Measurements from ENCODE around the gene RASA3. TPM values are rescaled to one million over a fixed set of nuclear protein-coding genes. Genes with fewer than 3 reads are reported as not detected.

Gene RASA3
- total and polyA plus RNA-seq, 2 donors (not counting 3 experiments of a cell fraction or from before 2014, with no cell fraction given): 26.5 to 53.8 TPM

GRCh38 chr13:113934576-113934975 lies 197.8 kb downstream of the RASA3 start:
- Histone ChIP-seq H3K9me3 (replicated peaks; ENCODE audit: control insufficient read depth, insufficient read depth, low read length) (no peaks in the 10 kb centered on the region), H3K27ac (ENCODE audit: insufficient read depth, low read depth, low read length) (no peak overlapping the region), H3K79me2 (ENCODE audit: control insufficient read depth, insufficient read depth, low read length) (no peaks in the 10 kb centered on the region), H3K36me3 (ENCODE audit: control insufficient read depth in 2 of 2, extremely low read depth in 1 of 2, insufficient read depth in 2 of 2, low read length in 2 of 2) (no peaks in the 10 kb centered on the region), H3K4me2 (ENCODE audit: insufficient read depth, low read length) (no peak overlapping the region), H3K9ac (replicated peaks; ENCODE audit: extremely low read depth, insufficient read depth, low read length) (no peak overlapping the region), H3K4me3 (replicated peaks in 1 of 3; ENCODE audit: insufficient read depth in 1 of 3, low read depth in 1 of 3, low read length in 3 of 3) (no peak overlapping the region), H4K20me1 (replicated peaks; ENCODE audit: control insufficient read depth, extremely low read depth, insufficient read depth, low read length) (no peaks in the 10 kb centered on the region), H3K9me1 (replicated peaks; ENCODE audit: control insufficient read depth, extremely low read depth, insufficient read depth, low read length) (no peaks in the 10 kb centered on the region), H3K27me3 (ENCODE audit: control insufficient read depth in 2 of 2, insufficient read depth in 2 of 2, low read length in 2 of 2) (peaks cover 3 to 5% of the 10 kb centered on the region in 2 experiments), H3K4me1 (ENCODE audit: control insufficient read depth, extremely low read depth, insufficient read depth, low read length) (no peaks in the 10 kb centered on the region), H2AFZ (ENCODE audit: low read depth, low read length) (no peak overlapping the region)
- ChIA-PET POLR2A (no interaction called here), CTCF (no interaction called here)
- dilution Hi-C loops (cut with MboI; ENCODE audit: extremely low pct_ligation_motif_present, low sequenced_read_pairs): no loop called here
- DNase-seq (ENCODE audit: low read depth, low spot score) (no peak), FAIRE-seq (no peak)
- intact Hi-C loops (cut with micrococcal nuclease): no loop called here
- TF ChIP-seq GATA2 (IDR thresholded peaks at IDR 0.05; ENCODE audit: insufficient read depth, insufficient read length, low read depth, low read length): no peak
- no peak for TF ChIP-seq POLR2AphosphoS5 (IDR thresholded peaks at IDR 0.05; ENCODE audit: insufficient read depth, low read depth, low read length)
- TF ChIP-seq EZH2 (IDR thresholded peaks at IDR 0.05; ENCODE audit: borderline replicate concordance, low read depth, low read length, severe bottlenecking): no peak
- TF ChIP-seq JUN (IDR thresholded peaks at IDR 0.05; ENCODE audit: borderline replicate concordance, insufficient read depth, insufficient read length, low read depth): no peak
- TF ChIP-seq, protein P1, sequence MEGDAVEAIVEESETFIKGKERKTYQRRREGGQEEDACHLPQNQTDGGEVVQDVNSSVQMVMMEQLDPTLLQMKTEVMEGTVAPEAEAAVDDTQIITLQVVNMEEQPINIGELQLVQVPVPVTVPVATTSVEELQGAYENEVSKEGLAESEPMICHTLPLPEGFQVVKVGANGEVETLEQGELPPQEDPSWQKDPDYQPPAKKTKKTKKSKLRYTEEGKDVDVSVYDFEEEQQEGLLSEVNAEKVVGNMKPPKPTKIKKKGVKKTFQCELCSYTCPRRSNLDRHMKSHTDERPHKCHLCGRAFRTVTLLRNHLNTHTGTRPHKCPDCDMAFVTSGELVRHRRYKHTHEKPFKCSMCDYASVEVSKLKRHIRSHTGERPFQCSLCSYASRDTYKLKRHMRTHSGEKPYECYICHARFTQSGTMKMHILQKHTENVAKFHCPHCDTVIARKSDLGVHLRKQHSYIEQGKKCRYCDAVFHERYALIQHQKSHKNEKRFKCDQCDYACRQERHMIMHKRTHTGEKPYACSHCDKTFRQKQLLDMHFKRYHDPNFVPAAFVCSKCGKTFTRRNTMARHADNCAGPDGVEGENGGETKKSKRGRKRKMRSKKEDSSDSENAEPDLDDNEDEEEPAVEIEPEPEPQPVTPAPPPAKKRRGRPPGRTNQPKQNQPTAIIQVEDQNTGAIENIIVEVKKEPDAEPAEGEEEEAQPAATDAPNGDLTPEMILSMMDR (IDR thresholded peaks at IDR 0.05; ENCODE audit: extremely low read depth in 1 of 2, insufficient read depth in 1 of 2, low read depth in 1 of 2, low read length in 2 of 2): no peak
- TF ChIP-seq MYC (IDR thresholded peaks at IDR 0.05; ENCODE audit: low read depth, low read length): no peak
- no peak for TF ChIP-seq MAX (IDR thresholded peaks at IDR 0.05; ENCODE audit: insufficient read depth, insufficient read length)
- TF ChIP-seq FOS (IDR thresholded peaks at IDR 0.05; ENCODE audit: borderline replicate concordance, insufficient read depth, low read length): no peak
- no peak for TF ChIP-seq POLR2A (IDR thresholded peaks at IDR 0.05; ENCODE audit: low read depth, low read length)
- BruUV-seq (replicated peaks): no TSS peak

Measured in endothelial cell of umbilical vein (primary cell).